Mesendoderm (in vitro differentiated cells): ENCODE measurements around the gene ERP44.
"Not testable (repeated sequence)": the region's sequence is repeated elsewhere in the genome, so short reads cannot be mapped to it uniquely, and the experiment has no call there.

Source experiments
- DNase-seq: peaks from one replicate; pipeline ENCODE4 v3.0.0; 2013
- H2AK5ac ChIP-seq: 2 replicates; pipeline ENCODE4 v1.6.1; 2013; ENCODE audit warnings: low read length, inconsistent platforms
- H2BK120ac ChIP-seq: 2 replicates; pipeline ENCODE4 v1.6.1; 2013; ENCODE audit warnings: low read depth, mild to moderate bottlenecking, low read length, moderate library complexity, mixed read lengths
- H2BK15ac ChIP-seq: replicated peaks from 2 replicates; pipeline ENCODE4 v1.6.1; 2013; ENCODE audit warnings: low read depth, mild to moderate bottlenecking, moderate library complexity
- H2BK5ac ChIP-seq: 2 replicates; pipeline ENCODE4 v1.6.1; 2013; ENCODE audit warnings: low read length, inconsistent platforms
- H3K18ac ChIP-seq: 2 replicates; pipeline ENCODE4 v1.6.1; 2013; ENCODE audit warnings: mild to moderate bottlenecking, low read length, mixed read lengths
- H3K23ac ChIP-seq: one replicate; pipeline ENCODE4 v1.6.1; 2013; ENCODE audit warnings: low read length
- H3K27ac ChIP-seq: 2 replicates; pipeline ENCODE4 v1.5.1; 2013; ENCODE audit warnings: low read depth, mild to moderate bottlenecking, inconsistent platforms, low read length, moderate library complexity
- H3K27me3 ChIP-seq: 2 replicates; pipeline ENCODE4 v1.6.1; 2013; ENCODE audit warnings: low read length, control low read depth, mild to moderate bottlenecking, inconsistent platforms; ENCODE audit not compliant: insufficient read depth, poor library complexity
- H3K36me3 ChIP-seq: 2 replicates; pipeline ENCODE4 v1.6.1; 2013; ENCODE audit warnings: low read length, inconsistent platforms; ENCODE audit not compliant: control insufficient read depth, insufficient read depth
- H3K4ac ChIP-seq: one replicate; pipeline ENCODE4 v1.6.1; 2013; ENCODE audit warnings: low read depth, mild to moderate bottlenecking, low read length, moderate library complexity
- H3K4me1 ChIP-seq: 2 replicates; pipeline ENCODE4 v1.6.1; 2013; ENCODE audit warnings: low read depth, low read length, inconsistent platforms; ENCODE audit not compliant: control insufficient read depth
- H3K4me2 ChIP-seq: 2 replicates; pipeline ENCODE4 v1.6.1; 2013; ENCODE audit warnings: low read length
- H3K4me3 ChIP-seq: 2 replicates; pipeline ENCODE4 v1.5.1; 2013; ENCODE audit warnings: mild to moderate bottlenecking, low read length
- H3K56ac ChIP-seq: one replicate; pipeline ENCODE4 v1.6.1; 2013; ENCODE audit warnings: low read length
- H3K79me1 ChIP-seq: 2 replicates; pipeline ENCODE4 v1.6.1; 2013; ENCODE audit warnings: low read length, inconsistent platforms
- H3K79me2 ChIP-seq: 2 replicates; pipeline ENCODE4 v1.6.1; 2013; ENCODE audit warnings: mild to moderate bottlenecking, low read length; ENCODE audit not compliant: control insufficient read depth, insufficient read depth
- H3K9ac ChIP-seq: 2 replicates; pipeline ENCODE4 v1.6.1; 2013; ENCODE audit warnings: low read length, inconsistent platforms
- H4K5ac ChIP-seq: one replicate; pipeline ENCODE4 v1.6.1; 2013; ENCODE audit warnings: low read length
- H4K8ac ChIP-seq: one replicate; pipeline ENCODE4 v1.6.1; 2013; ENCODE audit warnings: low read depth, mild to moderate bottlenecking, control low read depth, low read length, moderate library complexity
- WGBS: extraction: QIAGEN DNeasy Blood & Tissue Kit; methylation state at CpG from one replicate; pipeline ENCODE4 v1.1.7; 2013; ENCODE audit warnings: low lambda C conversion rate, missing lambda C conversion rate; ENCODE audit not compliant: insufficient coverage; ENCODE audit errors: extremely low coverage; 5-methylcytosine and 5-hydroxymethylcytosine counted together

The ERP44 gene

GRCh38 chr9:100064872-100065581 is 33.8 kb downstream of the ERP44 start:
- 87% methylated on average over 3 of the region's 8 CpGs for whole genome bisulfite sequencing
- no peaks in the 10 kb centered on the region for H3K79me2 ChIP-seq
- no peaks in the 10 kb centered on the region for H3K27me3 ChIP-seq
- H2AK5ac ChIP-seq, result no peak overlapping the region
- H3K79me1 ChIP-seq, result no peaks in the 10 kb centered on the region
- no peak for DNase-seq
- H3K27ac ChIP-seq, result no peak overlapping the region
- H3K4me2 ChIP-seq, result no peak overlapping the region
- H2BK5ac ChIP-seq, result no peak overlapping the region
- H3K56ac ChIP-seq, result no peak overlapping the region
- no peak overlapping the region for H3K18ac ChIP-seq
- no peak overlapping the region for H2BK120ac ChIP-seq
- no peaks in the 10 kb centered on the region for H3K36me3 ChIP-seq
- no peak overlapping the region for H3K4ac ChIP-seq
- H3K4me1 ChIP-seq, result no peaks in the 10 kb centered on the region
- no peak overlapping the region for H2BK15ac ChIP-seq
- H4K8ac ChIP-seq, result no peak overlapping the region
- no peak overlapping the region for H3K4me3 ChIP-seq
- no peak overlapping the region for H3K9ac ChIP-seq
- H4K5ac ChIP-seq, result no peak overlapping the region
- no peak overlapping the region for H3K23ac ChIP-seq

GRCh38 chr9:100063185-100063584 is 35.6 kb downstream of the ERP44 start:
- Histone ChIP-seq H2BK120ac (no peak overlapping the region), H3K4me1 (no peaks in the 10 kb centered on the region), H2BK5ac (no peak overlapping the region), H3K23ac (no peak overlapping the region), H3K18ac (no peak overlapping the region), H3K4me3 (no peak overlapping the region), H3K4me2 (no peak overlapping the region), H3K4ac (no peak overlapping the region), H3K56ac (no peak overlapping the region), H2AK5ac (no peak overlapping the region), H4K5ac (no peak overlapping the region), H3K79me2 (no peaks in the 10 kb centered on the region), H3K27ac (no peak overlapping the region), H4K8ac (no peak overlapping the region), H3K9ac (no peak overlapping the region), H2BK15ac (no peak overlapping the region), H3K27me3 (no peaks in the 10 kb centered on the region), H3K79me1 (no peaks in the 10 kb centered on the region), H3K36me3 (no peaks in the 10 kb centered on the region)
- no CpG with 5 or more reads among the region's 3 CpGs for WGBS
- peak; percentile 75 for DNase-seq

- H4K5ac ChIP-seq, H3K4me2 ChIP-seq, H3K56ac ChIP-seq, H3K18ac ChIP-seq, H3K4ac ChIP-seq, H2BK5ac ChIP-seq, H3K23ac ChIP-seq, H3K4me1 ChIP-seq, H3K27me3 ChIP-seq, H3K9ac ChIP-seq, H4K8ac ChIP-seq, H3K79me2 ChIP-seq, H2AK5ac ChIP-seq, H3K36me3 ChIP-seq, H3K4me3 ChIP-seq, H2BK15ac ChIP-seq, H2BK120ac ChIP-seq, H3K79me1 ChIP-seq: not testable (repeated sequence)
- H3K27ac ChIP-seq, result peak overlapping the region; percentile 44
- DNase-seq, result peak; percentile 3
- no CpG with 5 or more reads among the region's 1 CpG for WGBS
Measured at GRCh38 chr9:100062683-100063082, 36.1 kb downstream of the ERP44 start.

- no peaks in the 10 kb centered on the region for H3K4me1 ChIP-seq
- H3K56ac ChIP-seq, result no peak overlapping the region
- H3K36me3 ChIP-seq, result no peaks in the 10 kb centered on the region
- no peaks in the 10 kb centered on the region for H3K27me3 ChIP-seq
- no peak overlapping the region for H2BK5ac ChIP-seq
- no peak overlapping the region for H3K23ac ChIP-seq
- no peak overlapping the region for H2BK15ac ChIP-seq
- no peak overlapping the region for H3K4me3 ChIP-seq
- DNase-seq, result no peak
- H4K5ac ChIP-seq, result no peak overlapping the region
- H2AK5ac ChIP-seq, result no peak overlapping the region
- WGBS, result 100% methylated on average over 1 of the region's 4 CpGs
- no peak overlapping the region for H3K4me2 ChIP-seq
- no peak overlapping the region for H3K18ac ChIP-seq
- no peak overlapping the region for H4K8ac ChIP-seq
- H3K79me1 ChIP-seq, result no peaks in the 10 kb centered on the region
- no peak overlapping the region for H3K9ac ChIP-seq
- no peak overlapping the region for H3K27ac ChIP-seq
- H3K79me2 ChIP-seq, result no peaks in the 10 kb centered on the region
- no peak overlapping the region for H3K4ac ChIP-seq
- no peak overlapping the region for H2BK120ac ChIP-seq
Measured at GRCh38 chr9:100058699-100059579, 39.9 kb downstream of the ERP44 start.

GRCh38 chr9:100057624-100058023 is 41.2 kb downstream of the ERP44 start:
- Histone ChIP-seq H3K27ac (no peak overlapping the region), H3K18ac (no peak overlapping the region), H3K23ac (no peak overlapping the region), H3K79me1 (no peaks in the 10 kb centered on the region), H2BK15ac (no peak overlapping the region), H4K8ac (no peak overlapping the region), H4K5ac (no peak overlapping the region), H3K9ac (no peak overlapping the region), H2BK120ac (no peak overlapping the region), H2BK5ac (no peak overlapping the region), H3K79me2 (no peaks in the 10 kb centered on the region), H3K36me3 (no peaks in the 10 kb centered on the region), H3K4me2 (no peak overlapping the region), H3K4me3 (no peak overlapping the region), H3K56ac (no peak overlapping the region), H2AK5ac (no peak overlapping the region), H3K27me3 (no peaks in the 10 kb centered on the region), H3K4me1 (no peaks in the 10 kb centered on the region), H3K4ac (no peak overlapping the region)
- DNase-seq, result no peak
